ENCODE data around the gene PRSS36.
"Not testable (repeated sequence)": the region's sequence is repeated elsewhere in the genome, so short reads cannot be mapped to it uniquely, and the experiment has no call there.

The PRSS36 gene

GRCh38 chr16:31183432-31184428, 33.9 kb upstream of the PRSS36 start:
- no peak for DNase-seq (ENCODE audit: low read depth)

DNA sequence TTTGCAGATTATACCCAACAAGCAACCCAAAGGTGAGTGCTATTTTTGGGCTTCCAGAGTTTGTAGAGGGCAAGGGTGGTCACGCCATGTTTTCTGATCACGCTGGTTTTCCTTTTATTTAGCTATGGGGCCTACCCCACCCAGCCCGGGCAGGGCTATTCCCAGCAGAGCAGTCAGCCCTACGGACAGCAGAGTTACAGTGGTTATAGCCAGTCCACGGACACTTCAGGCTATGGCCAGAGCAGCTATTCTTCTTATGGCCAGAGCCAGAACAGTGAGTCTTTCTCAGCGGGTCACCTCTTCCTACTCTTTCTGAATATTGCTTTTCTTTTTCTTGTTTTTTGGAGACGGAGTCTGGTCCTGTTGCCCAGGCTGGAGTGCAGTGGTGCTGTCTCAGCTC, 32.5 kb upstream of the PRSS36 start:
- DNase-seq (ENCODE audit: low read depth), result no peak

GRCh38 chr16:31181102-31181830, 31.4 kb upstream of the PRSS36 start:
- no peak for DNase-seq (ENCODE audit: low read depth)

DNA sequence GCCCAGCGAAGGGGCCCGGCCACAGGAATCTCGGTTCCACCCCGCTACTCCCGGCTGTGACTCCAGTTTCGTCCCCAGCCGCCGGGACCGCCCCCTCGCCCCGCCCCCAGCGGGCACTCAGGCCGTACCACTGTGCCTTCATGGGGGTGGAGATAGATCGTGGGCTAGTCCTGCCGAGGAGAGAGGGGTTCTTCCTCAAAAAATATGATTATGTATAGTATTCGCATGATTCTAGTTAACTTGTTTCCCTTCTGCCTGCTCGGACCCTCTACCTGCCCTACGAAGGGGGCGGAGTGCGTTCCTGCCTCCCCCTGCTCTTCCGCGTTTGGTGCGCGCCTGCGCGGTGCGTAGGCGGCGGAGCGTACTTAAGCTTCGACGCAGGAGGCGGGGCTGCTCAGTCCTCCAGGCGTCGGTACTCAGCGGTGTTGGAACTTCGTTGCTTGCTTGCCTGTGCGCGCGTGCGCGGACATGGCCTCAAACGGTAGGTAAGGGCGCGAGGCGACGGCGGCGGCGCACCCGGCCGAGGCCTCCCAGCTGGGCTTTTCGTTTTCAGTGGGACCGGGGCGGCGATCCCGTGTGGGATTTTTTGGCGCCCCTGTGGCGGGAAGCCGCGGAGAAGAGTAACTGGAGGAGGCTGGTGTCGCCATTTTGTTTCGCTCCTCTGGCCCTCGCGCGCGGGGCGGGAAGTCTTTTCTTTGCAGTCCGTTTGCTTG, 30.0 kb upstream of the PRSS36 start, which contains the start of gene FUS:
Gene FUS, plus strand, starts transcription at position 393 of the 713 bp plus-strand sequence. Its CDS starts 76 bp downstream, at position 469.
- DNase-seq (ENCODE audit: low read depth), result peak; percentile 58

DNA sequence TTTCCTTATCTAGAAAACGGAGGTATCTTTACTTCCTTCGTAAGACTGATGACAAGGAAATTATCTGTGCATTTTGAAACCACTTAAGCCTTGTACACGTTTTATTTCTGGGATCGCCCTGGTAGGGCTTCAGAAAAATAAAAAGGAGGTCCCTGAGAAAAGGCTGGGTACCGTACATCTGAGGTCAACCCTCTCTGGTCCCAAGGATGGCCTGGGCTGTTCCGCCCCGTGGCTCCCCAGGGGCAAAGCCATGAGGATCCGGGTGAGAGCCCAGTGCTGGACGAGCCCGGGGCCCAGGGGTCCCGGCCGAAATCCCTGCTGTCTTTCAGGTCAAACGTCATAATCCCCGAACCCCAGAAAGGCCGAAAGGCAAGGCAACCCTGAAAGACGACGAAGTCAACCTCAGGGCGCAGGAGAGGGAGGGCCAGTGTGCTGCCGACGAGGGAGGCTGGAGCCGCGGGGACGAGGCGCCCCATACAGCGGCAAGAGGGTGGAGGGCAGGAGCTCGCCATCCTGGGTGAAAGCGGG, 29.4 kb upstream of the PRSS36 start:
- DNase-seq (ENCODE audit: low read depth), result no peak

DNA sequence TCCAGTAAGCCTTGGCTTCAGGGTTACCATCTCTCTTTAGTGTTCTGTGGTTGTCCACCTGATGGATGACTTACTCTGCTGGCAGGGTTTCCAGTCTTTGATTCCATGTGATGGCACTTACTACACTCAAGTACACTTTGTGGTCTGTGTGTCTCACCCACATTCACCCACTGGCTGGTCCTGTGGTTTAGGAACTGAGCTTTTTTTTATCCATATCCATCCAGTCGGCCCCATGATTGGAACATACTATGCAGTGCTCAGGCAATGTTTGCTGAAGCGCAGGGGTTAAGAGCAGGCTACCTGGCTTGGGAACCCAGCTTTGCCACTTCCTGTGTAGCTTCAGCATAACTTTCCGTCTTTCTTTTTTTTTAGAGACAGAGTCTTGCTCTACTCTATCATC, 27.3 kb upstream of the PRSS36 start:
- DNase-seq (ENCODE audit: low read depth), result no peak

- DNase-seq (ENCODE audit: low read depth), result not testable (repeated sequence)
Measured at GRCh38 chr16:31170048-31170447, 20.2 kb upstream of the PRSS36 start.

- DNase-seq (ENCODE audit: low read depth), result no peak
Measured at GRCh38 chr16:31168848-31169247, 19.0 kb upstream of the PRSS36 start.

GRCh38 chr16:31167315-31167714, 17.4 kb upstream of the PRSS36 start:
- no peak for DNase-seq (ENCODE audit: low read depth)

GRCh38 chr16:31157136-31157535, 7.3 kb upstream of the PRSS36 start:
- no peak for DNase-seq (ENCODE audit: low read depth)

DNA sequence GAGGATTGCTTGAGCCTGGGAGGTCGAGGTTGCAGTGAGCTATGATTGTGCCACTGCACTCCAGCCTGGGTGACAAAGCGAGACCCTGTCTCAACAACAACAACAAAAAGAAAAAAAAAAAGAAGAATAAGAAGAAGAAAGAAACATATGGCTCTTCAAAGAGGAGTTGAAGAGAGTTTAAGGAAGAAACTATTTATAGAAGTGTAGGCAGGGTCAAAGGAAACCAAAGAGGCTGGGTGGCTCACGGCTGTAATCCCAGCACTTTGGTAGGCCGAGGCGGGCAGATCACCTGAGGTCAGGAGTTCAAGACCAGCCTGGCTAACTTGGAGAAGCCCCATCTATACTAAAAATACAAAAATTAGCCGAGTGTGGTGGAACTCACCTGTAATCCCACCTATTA, 1.1 kb upstream of the PRSS36 start:
- not testable (repeated sequence) for DNase-seq (ENCODE audit: low read depth)

GRCh38 chr16:31149332-31149731, 534 bp downstream of the PRSS36 start:
- DNase-seq (ENCODE audit: low read depth), result no peak

DNA sequence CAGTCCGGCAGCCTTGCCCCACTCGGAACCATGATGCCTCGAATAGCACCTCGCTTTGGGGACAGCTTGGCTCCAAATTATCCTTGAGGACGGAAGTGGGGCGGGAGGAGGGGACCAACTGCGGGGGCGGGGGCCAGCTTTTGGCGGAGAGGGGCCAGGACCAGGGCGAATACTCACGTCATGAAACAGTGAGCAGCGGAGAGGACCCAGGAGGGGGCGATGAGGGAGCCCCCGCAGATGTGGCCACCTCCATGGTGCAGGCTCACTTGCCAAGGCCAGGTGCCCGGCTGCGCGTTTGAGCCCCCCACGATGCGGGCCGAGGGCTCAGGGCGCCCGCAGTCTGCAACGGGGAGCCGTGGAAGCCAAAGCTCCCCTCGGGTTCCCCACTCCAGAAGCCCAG, 970 bp downstream of the PRSS36 start:
- no peak for DNase-seq (ENCODE audit: low read depth)

- no peak for DNase-seq (ENCODE audit: low read depth)
Measured at GRCh38 chr16:31148281-31148728, 1.6 kb downstream of the PRSS36 start.

- no peak for DNase-seq (ENCODE audit: low read depth)
Measured at GRCh38 chr16:31147574-31147973, 2.3 kb downstream of the PRSS36 start.

DNA sequence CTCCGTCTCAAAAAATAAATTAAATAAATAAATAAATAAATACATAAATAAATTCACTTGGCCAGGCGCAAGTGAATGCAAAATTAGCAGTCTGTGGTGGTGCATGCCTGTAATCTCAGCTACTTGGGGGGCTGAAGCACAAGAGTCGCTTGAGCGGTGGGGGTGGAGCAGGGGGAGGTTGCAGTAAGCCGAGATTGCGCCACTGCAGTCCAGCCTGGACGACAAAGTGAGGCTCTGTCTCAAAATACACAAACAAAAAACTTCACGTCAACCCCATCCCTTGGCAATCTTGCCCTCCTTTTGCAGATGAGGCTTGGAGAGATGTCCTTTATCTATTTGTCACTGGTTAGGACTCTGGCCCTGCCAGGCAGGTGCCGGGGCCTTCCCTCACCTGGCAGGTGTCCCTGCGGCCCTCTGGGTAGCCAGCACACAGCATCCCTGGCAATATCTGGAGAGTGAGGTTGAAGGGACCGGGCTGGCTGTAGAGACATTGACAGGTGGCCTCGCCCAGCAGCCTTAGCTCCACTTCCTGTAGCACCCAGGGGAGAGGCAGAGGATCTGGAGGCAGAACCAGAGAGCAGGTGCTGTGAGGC, 4.4 kb downstream of the PRSS36 start:
- no peak for DNase-seq (ENCODE audit: low read depth)

DNA sequence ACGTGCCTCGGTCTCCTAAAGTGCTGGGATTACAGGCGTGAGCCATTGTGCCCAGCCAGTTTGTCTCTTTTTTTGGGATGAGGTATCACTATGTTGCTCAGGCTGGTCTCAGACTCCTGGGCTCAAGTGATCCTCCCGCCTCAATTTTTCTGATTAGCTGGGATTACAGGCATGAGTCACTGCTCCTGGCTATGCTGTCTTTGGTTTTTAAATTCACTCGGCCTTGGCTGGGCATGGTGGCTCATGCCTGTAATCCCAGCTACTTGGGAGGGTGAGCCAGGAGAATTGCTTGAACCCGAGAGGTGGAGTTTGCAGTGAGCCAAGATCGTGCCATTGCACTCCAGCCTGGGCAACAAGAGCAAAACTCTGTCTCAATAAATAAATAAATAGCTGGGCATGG, 5.4 kb downstream of the PRSS36 start:
- DNase-seq (ENCODE audit: low read depth), result peak; percentile 14

- no peak for DNase-seq (ENCODE audit: low read depth)
Measured at GRCh38 chr16:31143694-31144148, 6.1 kb downstream of the PRSS36 start.

GRCh38 chr16:31143011-31143693, 6.7 kb downstream of the PRSS36 start:
- DNase-seq (ENCODE audit: low read depth), result no peak

DNA sequence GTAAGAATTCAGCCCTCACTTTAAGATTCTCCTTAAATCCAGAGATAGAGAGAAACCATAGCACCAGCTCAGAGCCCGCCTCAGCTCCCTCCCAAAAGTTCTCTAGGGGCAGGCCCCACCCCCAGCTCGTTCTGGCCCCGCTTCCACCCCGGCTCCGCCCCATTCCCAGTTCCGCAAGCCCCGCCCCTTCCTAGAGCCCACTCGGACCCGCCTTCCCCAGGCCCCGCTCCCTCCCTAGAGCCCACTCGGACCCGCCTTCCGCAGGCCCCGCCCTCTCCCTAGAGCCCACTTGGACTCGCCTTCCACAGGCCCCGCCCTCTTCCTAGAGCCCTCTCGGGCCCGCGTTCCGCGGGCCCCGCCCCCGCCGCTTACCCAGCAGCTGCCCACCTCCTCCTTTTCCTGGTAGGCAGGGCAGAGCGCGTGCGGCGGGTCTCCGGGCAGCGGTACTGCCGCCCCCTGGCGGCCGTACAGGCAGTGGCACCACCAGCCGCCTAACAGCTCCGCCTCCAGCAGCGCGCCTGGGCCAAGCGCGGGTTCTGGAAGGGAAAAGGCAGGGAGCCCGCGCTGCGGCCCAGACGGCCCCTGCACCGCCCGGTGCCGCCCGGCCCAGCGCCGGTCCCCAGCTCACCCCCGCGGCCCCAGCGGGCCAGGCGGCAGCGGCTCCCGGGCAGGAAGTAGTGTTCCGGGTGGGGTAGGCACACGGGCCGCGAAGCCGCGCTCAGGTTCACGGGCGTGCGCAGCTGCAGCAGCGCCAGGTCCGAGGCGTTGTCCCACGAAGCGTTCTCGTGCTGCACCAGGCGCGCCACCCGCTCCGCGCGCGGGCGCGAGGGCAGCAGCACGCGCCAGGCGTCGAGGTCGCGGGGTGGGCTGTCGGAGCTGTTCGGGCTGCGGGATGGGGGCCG, 7.5 kb downstream of the PRSS36 start:
- peak; percentile 97 for DNase-seq (ENCODE audit: low read depth)
